ENCODE data around the gene VDR.

VDR gene

GRCh38 chr12:47901063-47901717 is 3.6 kb downstream of the VDR start:
- TF ChIP-seq ZFX (IDR thresholded peaks at IDR 0.05), result no peak
- TF ChIP-seq CTCF (conservative IDR thresholded peaks at IDR 0.05), result no peak
- peak overlapping the region; percentile 13 for H3K27ac ChIP-seq

- no peak for TF ChIP-seq ZFX (IDR thresholded peaks at IDR 0.05)
- peak overlapping the region; percentile 13 for H3K27ac ChIP-seq
Observed at GRCh38 chr12:47900131-47901062, 4.4 kb downstream of the VDR start.

GRCh38 chr12:47899466-47899865 is 5.3 kb downstream of the VDR start:
- no peak overlapping the region for H3K27ac ChIP-seq
- TF ChIP-seq CTCF (conservative IDR thresholded peaks at IDR 0.05), result no peak
- TF ChIP-seq ZFX (IDR thresholded peaks at IDR 0.05), result no peak

- TF ChIP-seq CTCF (conservative IDR thresholded peaks at IDR 0.05) (no peak), ZFX (IDR thresholded peaks at IDR 0.05) (no peak)
- H3K27ac ChIP-seq, result peak overlapping the region; percentile 80
Observed at GRCh38 chr12:47896633-47897032, 8.2 kb downstream of the VDR start.

GRCh38 chr12:47896022-47896421 is 8.8 kb downstream of the VDR start:
- H3K27ac ChIP-seq, result peak overlapping the region; percentile 80
- no peak for TF ChIP-seq ZFX (IDR thresholded peaks at IDR 0.05)
- no peak for TF ChIP-seq CTCF (conservative IDR thresholded peaks at IDR 0.05)

- TF ChIP-seq ZFX (IDR thresholded peaks at IDR 0.05) (no peak), CTCF (conservative IDR thresholded peaks at IDR 0.05) (no peak)
Observed at GRCh38 chr12:47894652-47895051, 10.1 kb downstream of the VDR start.

GRCh38 chr12:47894068-47894467 is 10.7 kb downstream of the VDR start:
- no peak overlapping the region for H3K27ac ChIP-seq
- TF ChIP-seq ZFX (IDR thresholded peaks at IDR 0.05) (no peak), CTCF (conservative IDR thresholded peaks at IDR 0.05) (no peak)

More at GRCh38 chr12:47894652-47895051, 10.1 kb downstream of the VDR start:
- H3K27ac ChIP-seq, result no peak overlapping the region

Data from C4-2B (cell line).